Urinary bladder (tissue), 4 donors: ENCODE data around the gene IL24. TPM values are rescaled to one million over a fixed set of nuclear protein-coding genes. Genes with fewer than 3 reads are reported as not detected.
A peak's percentile ranks its signal among the peaks of the same experiment; 100 is the strongest.
"Not testable (repeated sequence)": the region's sequence is repeated elsewhere in the genome, so short reads cannot be mapped to it uniquely, and the experiment has no call there.

Experiments
- DNase-seq: peaks from one replicate; pipeline ENCODE4 v3.0.0-alpha.2; 2015; ENCODE audit errors: extremely low spot score
- H3K27ac ChIP-seq: one replicate; pipeline ENCODE4 v1.5.1; 2013; ENCODE audit warnings: low read depth, mild to moderate bottlenecking, moderate library complexity
- H3K36me3 ChIP-seq: one replicate; pipeline ENCODE4 v1.6.1; 2013; ENCODE audit warnings: mild to moderate bottlenecking, moderate library complexity; ENCODE audit not compliant: insufficient read depth
- H3K4me1 ChIP-seq: one replicate; pipeline ENCODE4 v1.6.1; 2013; ENCODE audit warnings: mild to moderate bottlenecking, moderate library complexity; ENCODE audit not compliant: insufficient read depth
- H3K4me3 ChIP-seq: one replicate; pipeline ENCODE4 v1.5.1; 2013; ENCODE audit warnings: low read depth, low read length
- WGBS: extraction: QIAGEN DNeasy Blood & Tissue Kit; methylation state at CpG from one replicate; pipeline ENCODE4 v1.1.7; 2013; 5-methylcytosine and 5-hydroxymethylcytosine counted together
- polyA plus RNA-seq: library from polyadenylated mRNA; stranded (reverse); fragments of 200-250 nt; gene quantifications from one replicate; pipeline ENCODE4 v1.2.3, GENCODE V29; 2013
- total RNA-seq: library from RNA; depleted of rRNA; stranded (reverse); fragments of >200 nt; gene quantifications from one replicate; pipeline ENCODE4 v1.2.3, GENCODE V29; 2014
- donor health status: healthy with polysubstance abuse.
- donor health status: healthy.

Gene IL24
- total and polyA plus RNA-seq, 2 donors, result 0.06 TPM; not detected in 1

GRCh38 chr1:206915030-206915735, 17.9 kb downstream of the IL24 start:
- WGBS, result 80% methylated on average over 15 of the region's 15 CpGs
- no peak overlapping the region for H3K27ac ChIP-seq
- H3K4me3 ChIP-seq, result no peak overlapping the region
- H3K4me1 ChIP-seq, result no peaks in the 10 kb centered on the region
- no peaks in the 10 kb centered on the region for H3K36me3 ChIP-seq
- DNase-seq, result no peak

DNA sequence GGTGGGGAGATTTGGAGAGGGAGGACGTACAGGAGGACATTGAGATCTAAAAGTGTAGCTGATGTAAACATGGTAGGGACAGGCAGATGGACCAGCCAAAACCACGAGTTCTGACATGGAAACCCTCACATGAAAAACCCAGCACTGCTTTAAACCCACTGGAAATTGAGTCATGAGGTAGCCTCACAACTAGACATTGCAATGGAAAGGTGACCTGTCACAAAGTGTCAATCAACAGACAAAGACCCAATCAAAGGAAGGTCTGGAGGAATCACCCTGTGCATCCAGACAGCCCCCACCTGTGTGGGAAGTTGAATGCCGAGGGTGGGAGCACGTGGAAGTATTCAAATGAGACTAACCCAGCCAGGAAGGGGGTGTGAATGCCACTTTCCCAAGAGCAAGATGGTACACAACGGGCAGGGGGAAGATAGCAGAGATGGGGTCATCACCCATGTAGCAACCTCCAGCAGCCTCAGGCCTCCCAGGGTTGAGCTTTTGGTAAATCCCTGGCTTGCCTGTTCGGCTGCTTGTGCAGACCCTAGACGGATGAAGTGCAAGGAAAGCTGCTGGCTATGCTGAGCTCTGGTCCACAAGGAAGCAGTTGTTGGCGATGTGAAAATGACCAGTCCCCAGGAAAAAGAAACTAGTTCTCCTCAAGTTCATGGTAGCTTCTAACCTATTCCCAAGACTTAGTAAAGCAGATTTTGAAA, 18.9 kb downstream of the IL24 start:
- Histone ChIP-seq H3K4me3 (no peak overlapping the region), H3K36me3 (no peaks in the 10 kb centered on the region), H3K4me1 (no peaks in the 10 kb centered on the region), H3K27ac (no peak overlapping the region)
- WGBS, result 68% methylated on average over 8 of the region's 8 CpGs
- DNase-seq, result no peak

DNA sequence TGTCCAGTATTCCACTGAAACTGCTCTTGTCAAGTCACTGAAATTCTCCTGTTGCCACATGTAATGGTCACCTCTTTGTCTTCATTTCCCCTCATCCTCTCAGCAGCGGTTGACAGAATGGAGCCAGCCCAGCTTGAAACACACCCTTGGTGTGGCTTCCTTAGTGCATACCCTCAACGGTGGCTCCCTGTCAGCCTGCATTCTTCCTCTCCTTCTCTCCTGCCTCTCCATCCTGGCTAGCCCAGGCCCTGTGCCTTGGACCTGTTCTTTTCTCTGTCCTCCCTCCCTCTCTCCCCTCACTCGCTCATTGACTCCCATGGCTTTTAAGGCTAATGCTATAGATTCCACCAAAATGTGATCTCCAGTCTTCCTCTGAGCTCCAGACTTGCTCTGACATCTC, 20.8 kb downstream of the IL24 start:
- H3K27ac ChIP-seq, result no peak overlapping the region
- 71% methylated on average over 3 of the region's 3 CpGs for WGBS
- no peaks in the 10 kb centered on the region for H3K4me1 ChIP-seq
- H3K4me3 ChIP-seq, result no peak overlapping the region
- no peak for DNase-seq
- no peaks in the 10 kb centered on the region for H3K36me3 ChIP-seq

- Histone ChIP-seq H3K36me3 (no peaks in the 10 kb centered on the region), H3K27ac (no peak within 1 kb of the TSS), H3K4me3 (peak within 1 kb of the TSS; percentile 3), H3K4me1 (no peaks in the 10 kb centered on the region)
- DNase-seq, result peak; percentile 8
- 56% methylated on average over 7 of the region's 7 CpGs for WGBS
Measured at GRCh38 chr1:206921772-206922265, 24.6 kb downstream of the IL24 start, which contains the start of gene FCMR. TSS of gene FCMR (minus strand) at chr1:206921941. CDS start at chr1:206921854, 87 bp downstream.

GRCh38 chr1:206922524-206922923, 25.3 kb downstream of the IL24 start:
- Histone ChIP-seq H3K4me1 (no peaks in the 10 kb centered on the region), H3K4me3 (no peak overlapping the region), H3K36me3 (no peaks in the 10 kb centered on the region), H3K27ac (no peak overlapping the region)
- WGBS, result 69% methylated on average over 1 of the region's 1 CpG
- DNase-seq, result no peak

DNA sequence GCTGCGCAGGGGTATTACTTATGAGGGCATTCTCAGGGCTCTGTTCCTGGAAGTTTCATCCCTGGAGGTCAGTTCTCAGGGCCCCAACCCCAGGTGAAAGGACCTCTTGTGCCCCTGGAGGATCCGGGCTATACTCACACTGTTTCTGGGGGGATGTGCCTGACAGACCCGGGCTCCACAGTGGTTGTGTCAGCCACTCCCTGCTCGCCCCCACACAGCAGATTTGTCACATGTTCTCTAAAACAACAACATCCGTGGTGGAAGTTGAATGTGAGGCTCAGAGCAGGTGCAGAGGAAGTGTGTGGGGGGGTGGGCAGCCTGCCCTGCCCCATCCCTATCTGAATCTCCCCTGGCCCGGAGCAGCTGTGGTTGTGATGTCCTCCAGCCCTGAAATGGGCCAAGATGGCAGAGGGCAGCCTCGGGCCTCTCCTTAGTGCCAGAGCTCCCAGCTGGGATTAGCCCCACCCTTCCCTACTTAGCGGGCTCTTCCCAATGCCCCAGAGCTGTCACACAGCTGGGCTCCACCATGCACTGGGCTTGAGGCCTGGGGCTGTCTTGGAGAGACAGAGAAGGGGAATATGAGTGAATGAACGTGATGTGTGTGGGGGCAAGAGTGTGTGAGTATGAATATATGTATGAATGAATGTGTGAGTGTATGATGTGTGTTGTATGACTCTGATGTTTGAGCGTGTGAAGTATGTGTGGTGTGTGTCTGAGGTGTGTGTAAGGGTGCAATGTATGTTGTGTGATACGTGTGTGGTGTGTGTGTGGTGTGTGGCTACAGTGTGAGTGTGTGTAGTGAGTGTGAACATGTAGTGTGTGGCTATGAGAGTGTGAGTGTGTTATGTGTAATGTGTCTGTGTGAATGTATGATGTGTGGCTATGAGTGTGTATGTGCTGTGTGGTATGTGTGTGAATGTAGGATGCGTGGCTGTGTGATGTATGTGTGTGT, 26.0 kb downstream of the IL24 start:
- H3K36me3 ChIP-seq, result no peaks in the 10 kb centered on the region
- H3K4me3 ChIP-seq, result no peak overlapping the region
- WGBS, result 71% methylated on average over 12 of the region's 12 CpGs
- DNase-seq, result no peak
- no peaks in the 10 kb centered on the region for H3K4me1 ChIP-seq
- H3K27ac ChIP-seq, result no peak overlapping the region

GRCh38 chr1:206923961-206924557, 26.8 kb downstream of the IL24 start:
- H3K27ac ChIP-seq, DNase-seq, H3K36me3 ChIP-seq, H3K4me1 ChIP-seq, H3K4me3 ChIP-seq: not testable (repeated sequence)
- WGBS, result 97% methylated on average over 4 of the region's 4 CpGs

- no peak for DNase-seq
- WGBS, result 73% methylated on average over 8 of the region's 8 CpGs
- H3K36me3 ChIP-seq, result no peaks in the 10 kb centered on the region
- H3K27ac ChIP-seq, result no peak overlapping the region
- no peak overlapping the region for H3K4me3 ChIP-seq
- no peaks in the 10 kb centered on the region for H3K4me1 ChIP-seq
Measured at GRCh38 chr1:206924592-206925105, 27.4 kb downstream of the IL24 start.

GRCh38 chr1:206925106-206925736, 28.0 kb downstream of the IL24 start:
- no peak for DNase-seq
- Histone ChIP-seq H3K36me3 (no peaks in the 10 kb centered on the region), H3K4me1 (no peaks in the 10 kb centered on the region), H3K4me3 (no peak overlapping the region), H3K27ac (no peak overlapping the region)
- WGBS, result 77% methylated on average over 11 of the region's 11 CpGs

DNA sequence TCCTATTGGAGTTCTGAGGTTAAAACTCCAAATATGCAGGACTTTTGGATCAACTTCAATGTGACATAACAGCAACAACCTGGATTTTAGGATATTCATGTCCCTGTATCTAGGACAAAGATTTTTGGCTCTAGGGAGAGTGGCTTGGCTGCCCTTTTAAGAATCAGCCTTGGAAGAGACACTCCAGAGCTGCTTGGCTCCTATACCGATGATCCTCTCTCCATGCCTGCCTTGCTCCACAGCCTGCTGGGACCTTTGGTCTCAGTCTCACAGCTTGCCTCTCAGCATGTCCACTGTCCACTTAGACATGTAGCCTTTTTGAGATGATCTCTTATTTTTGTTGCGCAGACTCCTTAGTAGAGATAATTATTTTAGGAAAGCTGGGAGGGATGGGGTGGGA, 29.0 kb downstream of the IL24 start:
- Histone ChIP-seq H3K36me3 (no peaks in the 10 kb centered on the region), H3K4me1 (no peaks in the 10 kb centered on the region), H3K27ac (no peak overlapping the region), H3K4me3 (no peak overlapping the region)
- WGBS, result 79% methylated on average over 2 of the region's 2 CpGs
- DNase-seq, result no peak

- no peaks in the 10 kb centered on the region for H3K36me3 ChIP-seq
- H3K4me1 ChIP-seq, result no peaks in the 10 kb centered on the region
- DNase-seq, result no peak
- no peak overlapping the region for H3K4me3 ChIP-seq
- 86% methylated on average over 6 of the region's 6 CpGs for WGBS
- no peak overlapping the region for H3K27ac ChIP-seq
Measured at GRCh38 chr1:206929524-206929923, 32.3 kb downstream of the IL24 start.

GRCh38 chr1:206930210-206930798, 33.1 kb downstream of the IL24 start:
- no peaks in the 10 kb centered on the region for H3K36me3 ChIP-seq
- 81% methylated on average over 17 of the region's 17 CpGs for WGBS
- H3K4me3 ChIP-seq, result no peak overlapping the region
- no peak overlapping the region for H3K27ac ChIP-seq
- H3K4me1 ChIP-seq, result no peaks in the 10 kb centered on the region
- no peak for DNase-seq
